ENCODE results near the gene GBE1.

GBE1 gene

DNA sequence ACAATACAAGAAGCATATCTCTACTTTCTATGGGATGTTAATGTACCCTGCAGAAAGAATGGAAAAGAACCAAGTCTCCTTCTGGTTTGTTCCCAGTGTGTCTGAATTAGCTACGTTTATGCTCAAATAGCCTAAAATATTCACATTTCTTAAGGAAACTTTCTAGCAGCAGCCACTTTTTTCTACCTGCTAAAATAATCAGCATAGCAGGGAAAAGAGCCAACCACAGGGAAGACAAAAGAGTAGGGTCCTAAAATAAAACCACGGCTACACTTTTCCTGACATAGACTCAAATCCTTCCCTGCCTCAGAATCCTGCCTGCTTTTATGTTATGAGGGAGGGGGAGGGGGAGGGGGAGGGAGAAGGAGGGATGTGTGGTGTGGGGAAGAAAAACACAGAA is 136.7 kb downstream of the GBE1 start:
- DNase-seq (ENCODE audit: low read depth in 1 of 2, low spot score in 1 of 2): no peak

DNA sequence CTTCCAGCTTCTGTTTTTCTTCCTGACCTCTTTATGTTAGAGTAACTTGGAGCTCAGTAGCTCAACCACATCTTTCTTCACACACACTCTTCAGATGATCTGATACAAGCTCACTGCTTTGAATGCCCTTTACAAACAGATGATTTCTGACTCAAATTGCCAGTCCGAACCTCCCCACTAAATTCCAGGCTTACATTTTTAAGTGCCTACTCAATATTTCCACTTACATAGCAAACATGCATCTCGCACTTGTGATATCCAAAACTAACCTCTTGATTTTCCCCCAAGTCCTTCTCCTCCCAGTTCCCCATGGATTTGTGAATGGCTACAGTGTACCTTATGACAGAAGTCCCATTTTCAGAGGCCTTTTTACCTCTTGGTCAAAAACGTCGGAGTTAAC is 139.1 kb downstream of the GBE1 start:
- no peak for DNase-seq (ENCODE audit: low read depth in 1 of 2, low spot score in 1 of 2)

GRCh38 chr3:81621277-81621676 is 140.2 kb downstream of the GBE1 start:
- DNase-seq (ENCODE audit: low read depth in 1 of 2, low spot score in 1 of 2): no peak

GRCh38 chr3:81620849-81621248 is 140.6 kb downstream of the GBE1 start:
- DNase-seq (ENCODE audit: low read depth in 1 of 2, low spot score in 1 of 2): no peak

DNA sequence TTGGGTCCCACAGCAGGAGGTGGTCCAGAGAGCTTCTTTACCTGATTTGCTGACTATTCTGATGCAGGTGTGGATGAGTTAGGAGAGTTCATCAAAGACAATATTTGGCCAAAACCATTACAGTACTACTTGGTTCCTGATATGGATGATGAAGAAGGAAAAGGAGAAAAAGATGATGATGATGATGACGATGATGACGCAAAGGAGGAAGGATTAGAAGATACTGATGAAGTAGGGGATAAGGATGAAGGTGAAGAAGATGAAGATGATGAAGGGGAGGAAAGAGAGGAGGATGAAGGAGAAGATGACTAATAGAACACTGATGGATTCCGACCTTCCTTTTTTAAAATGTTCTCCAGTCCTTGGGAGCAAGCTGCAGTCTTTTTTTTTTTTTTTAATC is 148.7 kb downstream of the GBE1 start:
- no peak for DNase-seq (ENCODE audit: low read depth in 1 of 2, low spot score in 1 of 2)

DNA sequence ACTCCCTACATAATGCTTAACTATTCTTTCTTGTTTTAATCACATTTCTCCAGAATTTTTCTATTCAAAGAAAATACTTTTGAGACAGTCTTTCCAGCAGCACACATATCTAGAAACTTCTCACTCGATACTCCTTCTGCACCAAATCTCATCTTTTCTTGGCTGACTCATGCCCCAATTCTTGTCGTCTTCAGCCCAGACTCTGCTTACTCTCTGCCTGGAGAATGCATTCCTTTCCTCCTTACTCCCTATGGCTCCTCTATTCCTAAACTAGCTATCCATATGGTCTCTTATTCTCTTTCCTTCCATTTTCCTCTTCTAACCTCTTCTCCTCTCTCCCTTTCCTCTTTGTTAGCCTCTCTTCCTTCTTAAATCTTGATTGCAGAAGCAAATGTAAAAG is 158.7 kb downstream of the GBE1 start:
- no peak for DNase-seq (ENCODE audit: low read depth in 1 of 2, low spot score in 1 of 2)

DNA sequence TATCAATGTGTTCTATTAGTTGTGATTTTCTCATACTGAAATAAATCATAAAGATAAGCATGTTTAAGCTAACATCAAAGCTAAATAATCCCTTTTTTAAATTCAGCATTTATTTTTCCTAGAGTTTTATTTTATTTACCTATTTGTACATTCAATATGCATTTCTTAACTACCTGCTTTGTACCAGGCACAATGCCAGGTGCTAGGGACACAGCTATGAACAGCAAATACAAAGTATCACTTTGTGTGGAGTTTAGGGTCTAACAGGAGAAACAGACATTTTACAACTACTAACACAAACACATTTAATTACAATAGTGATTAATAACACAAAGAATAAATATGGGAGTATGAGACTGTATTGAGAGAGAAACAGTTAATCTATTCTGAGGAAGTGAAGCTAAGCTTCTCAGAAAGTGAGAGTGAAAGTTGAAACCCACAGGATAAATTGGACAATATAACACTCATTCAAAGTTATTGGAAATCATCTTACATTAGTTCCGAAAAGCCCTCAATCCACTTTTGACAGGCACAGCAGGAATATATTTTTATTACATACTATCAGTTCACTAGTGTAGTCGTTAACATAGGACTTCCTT is 159.6 kb downstream of the GBE1 start:
- no peak for DNase-seq (ENCODE audit: low read depth in 1 of 2, low spot score in 1 of 2)

- DNase-seq (ENCODE audit: low read depth in 1 of 2, low spot score in 1 of 2): no peak
These were observed 169.3 kb downstream of the GBE1 start for GRCh38 chr3:81592101-81592500.

DNA sequence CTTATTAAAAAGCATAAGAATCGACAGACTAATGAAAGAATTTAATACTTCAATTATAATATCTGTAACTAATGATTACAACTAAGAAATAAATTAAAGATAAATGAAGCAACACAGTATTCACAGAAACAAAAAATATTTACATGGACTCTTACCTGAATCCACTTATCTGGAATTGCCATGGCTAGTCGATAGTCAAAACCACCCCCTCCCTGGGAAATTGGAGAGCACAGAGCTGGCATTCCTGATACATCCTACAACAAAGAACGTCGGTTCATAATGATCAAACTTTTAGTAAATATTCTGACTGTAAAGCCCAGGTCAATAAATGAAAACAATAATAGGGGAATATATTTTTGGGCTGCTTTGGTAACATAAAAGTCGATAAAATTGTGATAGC is 175.5 kb downstream of the GBE1 start:
- no peak for DNase-seq (ENCODE audit: low read depth in 1 of 2, low spot score in 1 of 2)

GRCh38 chr3:81585056-81585455 is 176.4 kb downstream of the GBE1 start:
- DNase-seq (ENCODE audit: low read depth in 1 of 2, low spot score in 1 of 2): no peak

- no peak for DNase-seq (ENCODE audit: low read depth in 1 of 2, low spot score in 1 of 2)
These were observed 179.4 kb downstream of the GBE1 start for GRCh38 chr3:81581966-81582599.

- no peak for DNase-seq (ENCODE audit: low read depth in 1 of 2, low spot score in 1 of 2)
These were observed 181.1 kb downstream of the GBE1 start for GRCh38 chr3:81580355-81580754.

DNA sequence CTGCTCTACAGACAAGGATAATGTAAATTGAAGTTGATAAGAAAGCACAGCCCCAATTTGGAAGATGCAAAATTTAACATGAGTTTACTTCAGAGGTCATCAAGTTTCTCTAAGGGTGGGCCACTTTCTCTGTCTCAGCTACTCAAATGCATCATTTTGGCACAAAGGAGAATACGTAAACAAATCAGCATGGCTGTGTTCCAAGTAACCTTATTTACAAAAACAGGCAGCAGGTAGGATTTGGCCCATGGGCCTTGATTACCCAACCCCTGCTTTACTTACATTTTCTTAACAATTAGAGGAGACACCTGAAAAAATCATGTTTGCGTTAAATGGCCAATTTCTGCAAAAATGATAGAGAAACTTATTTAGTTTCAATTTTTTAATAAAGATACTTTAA is 181.7 kb downstream of the GBE1 start:
- DNase-seq (ENCODE audit: low read depth in 1 of 2, low spot score in 1 of 2): no peak

GRCh38 chr3:81572201-81572756 is 189.2 kb downstream of the GBE1 start:
- DNase-seq (ENCODE audit: low read depth in 1 of 2, low spot score in 1 of 2): no peak

DNA sequence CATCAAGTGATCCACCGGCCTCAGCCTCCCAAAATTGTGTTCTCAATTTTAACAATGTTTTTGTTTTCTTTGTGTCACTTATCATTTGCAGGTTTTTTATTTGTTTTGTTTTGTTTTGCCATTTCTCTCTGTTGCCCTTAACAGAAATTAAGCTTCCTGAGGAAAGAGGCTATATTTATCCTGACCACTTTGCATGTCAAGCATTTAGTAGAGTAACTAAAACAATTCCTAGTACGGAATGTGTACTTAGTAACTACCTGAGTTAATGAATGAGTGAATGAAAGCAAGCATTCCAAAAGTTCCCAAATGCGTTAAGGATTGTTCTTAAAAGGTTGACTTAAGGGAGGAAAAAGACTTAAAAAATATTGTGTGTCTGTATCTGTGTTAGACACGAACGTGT is 193.1 kb downstream of the GBE1 start:
- no peak for DNase-seq (ENCODE audit: low read depth in 1 of 2, low spot score in 1 of 2)

DNA sequence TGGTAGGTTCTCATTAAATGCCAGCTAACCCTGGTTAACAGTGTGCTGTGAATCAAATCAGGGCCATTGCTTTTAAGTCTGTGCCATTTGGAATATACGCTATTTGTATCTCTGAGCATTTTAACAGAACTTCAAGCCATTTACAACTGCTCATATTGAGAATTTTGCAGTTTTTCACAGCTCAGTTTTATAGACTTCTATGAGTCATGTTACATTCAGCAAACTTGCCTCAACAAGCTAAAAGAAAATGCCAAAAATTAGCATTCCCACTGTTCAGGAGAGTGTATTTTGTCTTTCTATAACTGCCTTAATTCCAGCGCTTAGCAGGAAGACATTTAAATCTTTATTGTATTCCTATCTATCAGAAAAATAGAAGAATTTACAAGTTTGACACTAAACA is 196.4 kb downstream of the GBE1 start:
- DNase-seq (ENCODE audit: low read depth in 1 of 2, low spot score in 1 of 2): no peak

DNA sequence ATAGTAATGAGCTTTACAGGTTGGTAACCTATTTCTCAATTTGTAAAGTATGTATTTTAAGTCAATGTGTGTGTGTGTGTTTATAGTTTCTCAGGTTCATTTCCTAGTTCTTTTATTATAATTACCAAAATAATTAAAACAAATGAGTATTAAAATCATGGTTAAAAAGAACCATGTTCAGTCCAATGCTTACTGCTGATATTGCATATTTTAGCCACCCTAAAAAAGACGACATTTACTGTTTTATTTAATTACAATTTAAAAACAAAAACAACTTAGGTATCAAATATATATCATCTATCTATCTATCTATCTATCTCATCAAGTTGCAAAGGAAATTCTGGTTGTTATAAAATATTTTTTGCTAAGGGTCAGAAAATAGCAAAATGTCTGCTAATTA is 203.3 kb downstream of the GBE1 start:
- no peak for DNase-seq (ENCODE audit: low read depth in 1 of 2, low spot score in 1 of 2)

GRCh38 chr3:81554801-81555200 is 206.6 kb downstream of the GBE1 start:
- no peak for DNase-seq (ENCODE audit: low read depth in 1 of 2, low spot score in 1 of 2)

- no peak for DNase-seq (ENCODE audit: low read depth in 1 of 2, low spot score in 1 of 2)
These were observed 207.1 kb downstream of the GBE1 start for GRCh38 chr3:81554388-81554787.

DNA sequence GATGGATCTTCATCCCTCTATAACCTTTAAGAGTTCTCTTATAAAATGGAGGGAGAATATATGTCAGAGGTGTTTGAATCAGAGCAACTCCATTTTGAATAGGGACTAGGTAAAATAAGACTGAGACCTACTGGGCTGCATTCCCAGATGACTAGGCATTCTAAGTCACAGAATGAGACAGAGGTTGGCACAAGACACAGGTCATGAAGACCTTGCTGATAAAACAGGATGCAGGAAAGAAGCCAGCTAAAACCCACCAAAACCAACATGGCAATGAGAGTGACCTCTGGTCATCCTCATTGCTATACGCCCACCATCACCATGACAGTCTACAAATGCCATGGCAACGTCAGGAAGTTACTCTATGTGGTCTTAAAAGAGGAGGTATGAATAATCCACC is 211.0 kb downstream of the GBE1 start:
- DNase-seq (ENCODE audit: low read depth in 1 of 2, low spot score in 1 of 2): no peak

- DNase-seq (ENCODE audit: low read depth in 1 of 2, low spot score in 1 of 2): no peak
These were observed 211.6 kb downstream of the GBE1 start for GRCh38 chr3:81549831-81550230.

DNA sequence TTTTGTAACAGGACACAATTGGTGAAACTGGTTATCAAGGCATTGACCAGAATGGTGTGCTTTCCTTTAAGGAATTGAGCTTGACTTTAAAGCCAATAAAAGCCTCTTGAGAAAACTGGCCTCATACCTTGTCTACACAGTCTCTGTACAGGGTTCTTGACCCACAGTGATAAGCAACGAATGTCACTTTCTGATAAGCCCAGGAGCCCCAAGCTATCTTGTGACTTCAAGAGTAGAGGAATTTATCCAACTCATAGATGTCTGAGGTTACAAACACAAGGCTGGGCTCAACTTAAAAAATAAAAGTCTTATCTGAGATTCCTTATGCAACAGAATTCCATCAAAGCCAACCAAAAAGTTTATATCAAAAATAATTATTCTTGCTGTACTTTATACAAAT is 212.1 kb downstream of the GBE1 start:
- no peak for DNase-seq (ENCODE audit: low read depth in 1 of 2, low spot score in 1 of 2)

DNA sequence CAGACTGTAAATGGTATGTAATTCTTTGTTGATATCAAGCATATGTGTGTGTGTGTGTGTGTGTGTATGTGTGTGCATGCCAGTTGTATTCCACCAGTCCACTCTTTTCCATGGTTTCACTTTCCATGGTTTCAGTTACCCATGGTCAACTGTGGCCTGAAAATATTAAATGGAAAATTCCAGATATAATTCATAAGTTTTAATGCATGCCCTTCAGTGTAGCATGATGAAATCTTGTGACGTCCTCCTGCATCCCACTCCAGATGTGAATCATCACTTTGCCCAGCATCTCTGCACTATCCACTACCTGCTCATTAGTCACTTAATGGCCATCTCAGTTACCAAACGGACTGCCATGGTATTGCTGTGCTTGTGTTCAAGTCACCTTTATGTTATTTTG is 215.9 kb downstream of the GBE1 start:
- no peak for DNase-seq (ENCODE audit: low read depth in 1 of 2, low spot score in 1 of 2)
